AG10803 (cell line): ENCODE measurements around the gene CX3CL1.
"Not testable (repeated sequence)": the region's sequence is repeated elsewhere in the genome, so short reads cannot be mapped to it uniquely, and the experiment has no call there.

Experiments used
- DNase-seq: peaks from one replicate; pipeline ENCODE4 v3.0.0; 2010; ENCODE audit warnings: low read depth
- H3K4me3 ChIP-seq: 2 replicates; pipeline ENCODE4 v1.5.1; 2011; ENCODE audit warnings: mild to moderate bottlenecking, low read length, control low read depth
- CTCF ChIP-seq: conservative IDR thresholded peaks from 2 replicates; pipeline ENCODE4 v1.5.1; 2011; ENCODE audit warnings: mild to moderate bottlenecking, low read length, control low read depth, inconsistent platforms

CX3CL1 gene

GRCh38 chr16:57371494-57372371 lies 557 bp upstream of the CX3CL1 start:
- H3K4me3 ChIP-seq: no peak overlapping the region
- no peak for TF ChIP-seq CTCF
- DNase-seq: no peak

DNA sequence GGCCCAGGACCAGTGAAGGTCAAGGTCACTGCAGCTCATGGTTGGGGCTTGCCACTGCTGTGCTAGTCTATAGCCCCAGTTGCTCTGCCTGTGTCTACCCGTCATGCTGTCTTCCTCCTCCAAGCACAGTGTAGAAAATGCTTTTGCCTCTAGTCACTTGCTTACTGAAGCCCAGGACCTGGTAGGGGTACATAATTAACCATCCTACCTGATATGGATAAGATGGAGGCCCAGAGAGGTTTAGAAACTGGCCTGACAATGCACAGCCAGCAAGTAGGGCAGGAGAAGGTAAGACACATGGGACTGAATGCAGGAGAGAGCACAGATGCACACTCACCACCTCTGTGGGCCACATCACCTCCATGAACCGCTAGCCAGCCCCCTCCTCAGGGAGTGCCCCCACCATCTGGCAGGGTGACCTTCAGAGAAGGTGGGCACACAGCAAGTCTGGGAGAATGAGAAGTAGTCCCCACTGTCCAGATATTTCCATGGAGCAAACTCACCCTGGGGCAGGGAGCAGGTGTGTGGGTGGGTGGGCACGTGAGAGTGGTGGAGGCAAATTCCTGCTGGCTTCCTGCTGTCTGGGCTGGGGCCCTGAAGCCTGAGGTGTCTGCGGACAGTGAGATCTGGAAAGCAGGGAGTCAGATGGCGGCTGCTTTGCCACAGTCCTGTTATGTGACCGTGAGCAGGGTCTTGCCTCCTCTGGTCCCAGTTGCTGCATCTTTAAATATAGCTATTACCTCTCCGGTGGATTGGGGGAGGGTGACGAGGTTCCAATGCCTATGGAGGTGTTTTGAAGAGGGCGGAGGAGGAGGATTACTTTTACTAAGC lies 1.0 kb downstream of the CX3CL1 start:
- no peak for TF ChIP-seq CTCF
- no peak for DNase-seq
- no peak overlapping the region for H3K4me3 ChIP-seq

DNA sequence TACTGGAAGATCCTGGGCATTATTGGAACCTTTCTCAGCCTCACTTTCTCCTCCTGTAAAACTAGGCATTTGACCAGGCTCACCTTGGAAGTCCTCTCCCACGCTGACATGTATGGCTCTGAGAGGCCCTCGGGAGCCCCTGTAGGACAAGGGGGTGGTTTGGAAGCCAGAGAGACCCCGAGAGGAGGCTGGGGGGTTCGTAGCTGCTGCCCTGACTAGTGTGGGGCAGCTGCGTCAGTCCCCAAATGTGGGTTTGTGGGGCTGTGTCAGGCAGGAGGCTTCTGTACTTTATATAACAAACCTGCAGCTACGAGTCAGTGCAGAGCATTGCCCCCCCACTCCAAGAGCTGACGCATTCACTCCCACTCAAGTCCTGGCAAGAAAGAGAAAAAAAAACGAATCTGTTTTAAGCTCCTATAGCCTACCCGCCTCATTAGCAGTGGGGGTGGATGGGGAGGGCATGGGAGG lies 1.8 kb downstream of the CX3CL1 start:
- no peak overlapping the region for H3K4me3 ChIP-seq
- TF ChIP-seq CTCF: no peak
- DNase-seq: no peak

GRCh38 chr16:57374925-57375465 lies 2.7 kb downstream of the CX3CL1 start:
- DNase-seq, H3K4me3 ChIP-seq: not testable (repeated sequence)

DNA sequence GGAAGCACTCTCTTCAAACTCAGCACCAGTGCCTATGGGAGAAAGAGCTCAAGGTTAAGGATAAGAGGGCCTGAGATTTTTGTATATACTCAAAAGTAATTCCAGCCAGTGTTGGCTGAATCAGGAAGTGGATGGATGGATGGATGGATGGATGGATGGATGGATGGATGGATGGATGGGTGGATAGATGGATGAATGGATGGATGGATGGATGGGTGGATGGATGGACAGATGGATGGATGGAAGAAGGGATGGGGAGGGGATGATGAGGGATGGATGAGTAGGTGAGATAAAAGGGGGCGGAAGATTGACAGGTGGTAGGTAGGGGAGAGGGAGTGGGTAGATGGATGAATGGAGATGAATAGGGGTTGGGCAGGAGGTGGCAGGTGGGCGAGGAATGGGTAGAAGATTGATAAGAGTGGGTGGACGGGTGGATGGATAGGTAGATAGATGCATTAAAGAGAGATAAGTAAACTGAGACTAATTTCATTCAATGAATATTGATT lies 4.1 kb downstream of the CX3CL1 start:
- no peak for TF ChIP-seq CTCF
- DNase-seq: no peak

GRCh38 chr16:57377080-57377841 lies 5.0 kb downstream of the CX3CL1 start:
- no peak for DNase-seq
- H3K4me3 ChIP-seq: no peak overlapping the region

More for the DNA sequence above, 4.1 kb downstream of the CX3CL1 start:
- H3K4me3 ChIP-seq: no peak overlapping the region

More at GRCh38 chr16:57377080-57377841, 5.0 kb downstream of the CX3CL1 start:
- TF ChIP-seq CTCF: no peak
